Astrocyte of the cerebellum (primary cell): ENCODE measurements around the gene HIP1R.

Experiments
- DNase-seq: peaks from one replicate; pipeline ENCODE4 v3.0.0-alpha.2; 2011; ENCODE audit warnings: low read depth
- H3K4me3 ChIP-seq: 2 replicates; pipeline ENCODE4 v1.5.1; 2011; ENCODE audit warnings: mild to moderate bottlenecking, low read depth, low read length, moderate library complexity
- in situ Hi-C: cut with HindIII; loops from 2 replicates; pipeline ENCODE4 v1.10.0; 2017; ENCODE audit warnings: low sequenced_read_pairs
- TF ChIP-seq, protein P1 (sequence below): IDR thresholded peaks from 2 replicates; pipeline ENCODE4 v1.5.1; 2012; ENCODE audit warnings: low read length, low read depth, moderate library complexity, mild to moderate bottlenecking; ENCODE audit errors: missing control alignments

The HIP1R gene

DNA sequence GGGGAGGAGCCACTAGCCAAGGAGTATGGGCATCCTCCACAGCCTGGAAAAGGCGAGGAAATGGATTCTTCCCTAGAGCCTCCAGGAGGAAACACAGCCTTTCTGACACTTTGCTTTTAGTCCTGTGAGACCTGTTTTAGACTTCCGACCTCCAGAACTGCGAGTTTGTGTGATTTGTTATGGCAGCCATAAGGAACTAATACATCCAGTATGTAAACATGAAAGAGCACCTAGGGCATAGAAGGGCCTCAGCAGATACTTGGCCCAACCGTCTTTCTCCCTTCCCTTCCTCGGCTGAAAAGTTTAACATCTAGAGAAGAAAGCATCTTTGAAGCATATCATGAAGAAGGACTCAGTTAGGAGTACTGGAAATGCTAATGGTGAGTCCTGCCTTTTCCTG lies 3.6 kb downstream of the HIP1R start:
- in situ Hi-C loops = no loop called here
- TF ChIP-seq, protein P1, sequence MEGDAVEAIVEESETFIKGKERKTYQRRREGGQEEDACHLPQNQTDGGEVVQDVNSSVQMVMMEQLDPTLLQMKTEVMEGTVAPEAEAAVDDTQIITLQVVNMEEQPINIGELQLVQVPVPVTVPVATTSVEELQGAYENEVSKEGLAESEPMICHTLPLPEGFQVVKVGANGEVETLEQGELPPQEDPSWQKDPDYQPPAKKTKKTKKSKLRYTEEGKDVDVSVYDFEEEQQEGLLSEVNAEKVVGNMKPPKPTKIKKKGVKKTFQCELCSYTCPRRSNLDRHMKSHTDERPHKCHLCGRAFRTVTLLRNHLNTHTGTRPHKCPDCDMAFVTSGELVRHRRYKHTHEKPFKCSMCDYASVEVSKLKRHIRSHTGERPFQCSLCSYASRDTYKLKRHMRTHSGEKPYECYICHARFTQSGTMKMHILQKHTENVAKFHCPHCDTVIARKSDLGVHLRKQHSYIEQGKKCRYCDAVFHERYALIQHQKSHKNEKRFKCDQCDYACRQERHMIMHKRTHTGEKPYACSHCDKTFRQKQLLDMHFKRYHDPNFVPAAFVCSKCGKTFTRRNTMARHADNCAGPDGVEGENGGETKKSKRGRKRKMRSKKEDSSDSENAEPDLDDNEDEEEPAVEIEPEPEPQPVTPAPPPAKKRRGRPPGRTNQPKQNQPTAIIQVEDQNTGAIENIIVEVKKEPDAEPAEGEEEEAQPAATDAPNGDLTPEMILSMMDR = no peak
- no peak for DNase-seq
- H3K4me3 ChIP-seq = no peak overlapping the region

- TF ChIP-seq, protein P1 = no peak
- in situ Hi-C loops = no loop called here
- DNase-seq = no peak
- H3K4me3 ChIP-seq = no peak overlapping the region
Observed at GRCh38 chr12:122839907-122840554, 4.8 kb downstream of the HIP1R start.

DNA sequence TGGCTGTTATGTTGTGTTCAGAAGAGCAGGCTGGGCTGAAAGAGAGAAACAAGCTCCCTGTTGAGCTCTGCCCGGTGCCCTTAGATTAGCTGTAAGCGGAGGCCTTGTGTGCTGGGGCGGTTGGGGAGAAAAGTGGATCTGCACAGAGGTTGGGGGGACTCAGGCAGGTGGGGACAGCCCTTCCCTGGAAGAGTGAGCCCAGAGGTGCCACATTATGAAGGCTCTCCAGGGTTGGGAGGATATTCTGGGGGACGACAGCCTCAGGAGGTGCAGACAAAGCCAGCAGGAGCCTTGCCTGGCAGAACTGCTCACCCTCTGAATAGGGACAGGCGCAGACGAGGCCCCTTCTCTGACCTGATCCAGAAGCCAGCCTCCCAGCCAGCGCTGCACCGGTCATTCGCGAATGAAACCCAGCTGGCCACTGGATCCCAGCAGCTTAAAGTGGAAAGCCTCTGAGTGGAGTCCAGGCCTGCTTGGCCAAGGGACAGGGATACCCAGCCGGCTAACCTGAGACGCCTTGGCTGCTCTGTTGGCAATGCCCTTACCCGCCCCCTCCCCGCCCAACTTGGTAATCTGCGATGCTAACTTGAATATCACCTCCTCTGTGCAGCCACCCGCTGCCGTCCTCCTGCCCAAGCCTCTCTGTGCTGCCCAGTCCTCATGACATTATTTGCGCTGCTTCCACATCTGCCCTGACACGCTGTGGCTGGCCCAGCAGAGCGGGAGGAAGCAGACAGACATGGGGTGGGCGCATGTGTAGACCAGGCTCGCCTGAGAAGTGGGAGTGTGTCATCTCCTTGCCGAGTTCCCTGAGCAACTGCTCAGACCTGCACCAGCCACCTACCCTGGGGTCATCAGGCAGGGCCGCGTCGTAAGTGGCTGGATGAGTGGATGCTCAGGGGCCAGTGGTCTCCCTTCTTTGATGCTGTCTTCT lies 5.6 kb downstream of the HIP1R start:
- no peak for DNase-seq
- H3K4me3 ChIP-seq = no peak overlapping the region
- in situ Hi-C loops = no loop called here
- TF ChIP-seq, protein P1 = no peak

DNA sequence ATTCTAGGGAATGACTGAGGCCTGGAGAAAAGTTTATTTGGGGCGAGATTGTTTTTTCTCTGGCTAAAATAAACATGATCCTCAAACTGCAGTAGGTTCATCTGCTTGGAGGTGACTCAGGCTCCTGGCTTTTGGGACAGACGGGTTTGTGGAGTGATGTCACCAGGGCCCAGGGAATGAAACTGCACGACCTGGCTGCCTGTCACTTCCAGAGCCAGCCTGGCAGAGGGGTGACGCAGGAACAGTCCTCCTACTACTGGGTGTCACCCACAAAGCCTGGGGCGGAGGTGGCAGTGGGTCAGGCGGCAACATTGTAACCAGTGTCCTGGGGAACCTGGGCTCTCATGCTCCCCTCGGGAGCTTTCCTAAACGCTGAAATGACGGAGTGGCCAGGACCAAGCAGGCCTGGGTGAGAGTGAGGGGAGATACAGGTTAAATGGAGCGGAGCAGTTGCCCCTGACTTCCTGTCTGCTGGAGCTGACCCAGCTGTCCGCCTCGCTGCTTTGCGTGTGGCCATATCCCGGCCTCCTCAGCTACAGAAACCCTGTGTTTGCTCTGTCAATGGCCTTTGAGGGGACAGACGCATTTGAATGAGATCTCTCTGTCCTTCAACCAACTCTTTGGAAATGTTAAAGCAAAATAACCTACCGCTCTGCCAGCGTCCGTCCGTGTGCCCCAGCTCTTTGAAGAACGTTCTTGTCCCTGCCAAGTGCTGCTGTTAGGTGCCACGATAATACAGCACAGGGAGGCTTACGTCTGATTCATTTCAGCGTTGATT lies 6.5 kb downstream of the HIP1R start:
- no peak for DNase-seq
- no peak overlapping the region for H3K4me3 ChIP-seq
- TF ChIP-seq, protein P1 = no peak
- in situ Hi-C loops = no loop called here

DNA sequence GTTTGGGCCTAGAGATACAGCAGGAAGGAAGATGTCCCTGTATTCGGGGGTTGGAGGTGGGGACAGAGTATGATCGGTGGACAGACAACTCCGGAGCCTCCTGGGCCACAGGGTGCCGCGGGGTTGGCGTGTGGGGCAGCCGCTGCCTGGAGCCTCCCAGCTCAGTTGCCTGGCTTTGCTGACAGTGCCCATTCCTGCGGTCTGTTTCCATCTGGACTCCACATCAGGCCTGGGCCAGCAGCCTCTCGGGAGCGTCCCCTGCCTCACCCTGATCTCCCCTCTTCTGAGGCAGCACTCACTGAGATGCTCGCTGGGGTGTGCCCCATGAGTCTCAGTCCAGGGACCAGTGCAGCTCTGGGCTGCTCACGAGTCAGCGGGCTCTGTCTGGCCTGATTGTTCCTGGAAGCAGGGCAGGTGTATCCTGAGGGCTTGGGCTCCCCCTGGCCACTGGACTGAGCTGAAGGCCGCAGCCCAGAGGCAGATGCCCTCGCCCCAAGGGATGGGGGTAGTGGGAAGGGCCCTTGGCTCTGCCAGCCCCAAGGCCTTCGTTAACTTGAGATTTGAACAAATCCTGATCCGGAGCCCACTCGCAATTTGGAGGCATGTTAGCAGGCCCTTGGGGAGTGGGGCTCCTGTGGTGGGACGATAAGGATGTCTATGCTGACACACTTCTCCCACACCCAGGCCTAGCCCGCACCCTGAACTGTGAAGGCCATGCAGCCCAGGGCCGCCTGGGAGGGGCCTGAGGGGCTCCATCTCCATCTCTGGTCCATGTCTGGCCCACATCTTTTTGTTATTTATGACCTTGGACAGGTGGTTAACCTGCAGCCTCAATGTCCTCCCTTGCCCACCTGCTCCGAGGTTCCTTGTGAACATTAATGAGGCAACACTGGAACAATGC lies 7.5 kb downstream of the HIP1R start:
- in situ Hi-C loops = no loop called here
- no peak overlapping the region for H3K4me3 ChIP-seq
- TF ChIP-seq, protein P1 = no peak
- DNase-seq = no peak
